Loucy (cell line): ENCODE results near the gene TMEM204.

Source experiments
- H2AFZ ChIP-seq: fragments of 200-600 bp; sonication (generic); 2 replicates; pipeline ENCODE4 v1.6.0; 2016; ENCODE audit warnings: antibody characterized with exemption, mild to moderate bottlenecking, low read length, moderate library complexity
- H3F3A ChIP-seq: fragments of 200-600 bp; 2 replicates; pipeline ENCODE4 v1.6.0; 2016; ENCODE audit warnings: antibody characterized with exemption, low read depth, mild to moderate bottlenecking
- H3K27me3 ChIP-seq: fragments of 200-600 bp; sonication (generic); 2 replicates; pipeline ENCODE4 v1.6.1; 2014; ENCODE audit warnings: low read length, mild to moderate bottlenecking; ENCODE audit not compliant: insufficient read depth, poor library complexity, severe bottlenecking
- H3K36me3 ChIP-seq: fragments of 200-600 bp; sonication (generic); 2 replicates; pipeline ENCODE4 v1.6.1; 2016; ENCODE audit warnings: low read length; ENCODE audit not compliant: insufficient read depth
- H3K4me1 ChIP-seq: fragments of 200-600 bp; sonication (generic); 2 replicates; pipeline ENCODE4 v1.5.1; 2014; ENCODE audit warnings: low read length, mild to moderate bottlenecking; ENCODE audit not compliant: insufficient read depth, poor library complexity, severe bottlenecking
- H3K4me2 ChIP-seq: fragments of 200-600 bp; sonication (generic); 2 replicates; pipeline ENCODE4 v1.6.0; 2014; ENCODE audit warnings: antibody characterized with exemption, low read length, low read depth, mild to moderate bottlenecking; ENCODE audit not compliant: poor library complexity, severe bottlenecking
- H3K4me3 ChIP-seq: fragments of 200-600 bp; sonication (generic); 2 replicates; pipeline ENCODE4 v1.5.1; 2014; ENCODE audit warnings: low read length, mild to moderate bottlenecking, mixed read lengths; ENCODE audit not compliant: poor library complexity, severe bottlenecking
- H3K79me2 ChIP-seq: fragments of 200-600 bp; sonication (generic); 2 replicates; pipeline ENCODE4 v1.6.1; 2014; ENCODE audit warnings: low read length; ENCODE audit not compliant: insufficient read depth
- H3K9ac ChIP-seq: fragments of 200-600 bp; sonication (generic); 2 replicates; pipeline ENCODE4 v1.6.0; 2014; ENCODE audit warnings: mild to moderate bottlenecking, low read depth, low read length, moderate library complexity; ENCODE audit not compliant: poor library complexity, severe bottlenecking
- H3K9me2 ChIP-seq: fragments of 200-600 bp; sonication (generic); replicated peaks from 2 replicates; pipeline ENCODE4 v1.6.1; 2016; ENCODE audit warnings: low read depth, low read length, mixed read lengths
- H3K9me3 ChIP-seq: fragments of 200-600 bp; sonication (generic); 2 replicates; pipeline ENCODE4 v1.6.1; 2014; ENCODE audit warnings: mild to moderate bottlenecking, antibody characterized with exemption, low read length, low read depth; ENCODE audit not compliant: insufficient read depth
- H4K20me1 ChIP-seq: fragments of 200-600 bp; sonication (generic); 2 replicates; pipeline ENCODE4 v1.6.0; 2014; ENCODE audit warnings: antibody characterized with exemption, low read length, mild to moderate bottlenecking; ENCODE audit not compliant: insufficient read depth, poor library complexity, severe bottlenecking
- CTCF ChIP-seq: fragments of 200-600 bp; sonication (generic); conservative IDR thresholded peaks from 2 replicates; pipeline ENCODE4 v1.5.1; 2014; ENCODE audit warnings: mild to moderate bottlenecking, antibody characterized with exemption, low read length
- EZH2phosphoT487 ChIP-seq: fragments of 200-600 bp; IDR thresholded peaks from 2 replicates; pipeline ENCODE4 v1.6.1; 2018; ENCODE audit warnings: antibody characterized with exemption, mild to moderate bottlenecking, moderate library complexity, borderline replicate concordance

Gene TMEM204

GRCh38 chr16:1601489-1601888 is 68.0 kb downstream of the TMEM204 start:
- H4K20me1 ChIP-seq, result no peaks in the 10 kb centered on the region
- H3K36me3 ChIP-seq, result no peaks in the 10 kb centered on the region
- TF ChIP-seq CTCF (no peak), EZH2phosphoT487 (no peak)
- no peaks in the 10 kb centered on the region for H3K9me2 ChIP-seq
- no peaks in the 10 kb centered on the region for H3K4me1 ChIP-seq
- H2AFZ ChIP-seq, result no peak overlapping the region
- H3K9ac ChIP-seq, result no peak overlapping the region
- no peaks in the 10 kb centered on the region for H3K9me3 ChIP-seq
- no peaks in the 10 kb centered on the region for H3K27me3 ChIP-seq
- no peak overlapping the region for H3K4me2 ChIP-seq
- no peaks in the 10 kb centered on the region for H3K79me2 ChIP-seq
- no peaks in the 10 kb centered on the region for H3F3A ChIP-seq
- no peak overlapping the region for H3K4me3 ChIP-seq

GRCh38 chr16:1602285-1602684 is 68.8 kb downstream of the TMEM204 start:
- H3K4me2 ChIP-seq, result no peak overlapping the region
- no peaks in the 10 kb centered on the region for H3K27me3 ChIP-seq
- H3K4me3 ChIP-seq, result no peak overlapping the region
- H3K36me3 ChIP-seq, result no peaks in the 10 kb centered on the region
- no peak overlapping the region for H2AFZ ChIP-seq
- no peaks in the 10 kb centered on the region for H3F3A ChIP-seq
- no peaks in the 10 kb centered on the region for H3K9me3 ChIP-seq
- no peaks in the 10 kb centered on the region for H4K20me1 ChIP-seq
- no peak for TF ChIP-seq EZH2phosphoT487
- TF ChIP-seq CTCF, result no peak
- H3K4me1 ChIP-seq, result no peaks in the 10 kb centered on the region
- H3K9me2 ChIP-seq, result no peaks in the 10 kb centered on the region
- no peak overlapping the region for H3K9ac ChIP-seq
- no peaks in the 10 kb centered on the region for H3K79me2 ChIP-seq
